ENCODE data around the gene GHR. TPM values are rescaled to one million over a fixed set of nuclear protein-coding genes. Genes with fewer than 3 reads are reported as not detected.

Gene GHR
- total RNA-seq, 1 donor from 2014 or later, result 2.3 TPM

GRCh38 chr5:42703238-42703637, 280.0 kb downstream of the GHR start:
- Histone ChIP-seq H4K20me1 (ENCODE audit: insufficient read depth, low read length) (no peaks in the 10 kb centered on the region), H3K4me3 (ENCODE audit: insufficient read depth, low read depth, low read length) (no peak overlapping the region), H3K4me1 (ENCODE audit: insufficient read depth, low read length) (no peaks in the 10 kb centered on the region), H3K36me3 (ENCODE audit: insufficient read depth, low read length) (no peaks in the 10 kb centered on the region), H3K9me3 (ENCODE audit: insufficient read depth, low read depth, low read length) (peaks cover 2% of the 10 kb centered on the region), H2AFZ (ENCODE audit: low read depth, low read length) (no peak overlapping the region), H3K27me3 (ENCODE audit: insufficient read depth, low read length) (no peaks in the 10 kb centered on the region), H3K27ac (ENCODE audit: low read depth, low read length) (no peak overlapping the region), H3K9ac (ENCODE audit: low read length) (no peak overlapping the region), H3K79me2 (ENCODE audit: insufficient read depth, low read length) (no peaks in the 10 kb centered on the region), H3K4me2 (ENCODE audit: low read length) (no peak overlapping the region)
- FAIRE-seq (no peak), DNase-seq (ENCODE audit: low read depth) (no peak)
- Mint-ChIP-seq H3K4me1 (ENCODE audit: low read depth, unreplicated experiment) (no peaks in the 10 kb centered on the region), H3K9me3 (ENCODE audit: unreplicated experiment) (peaks cover 7% of the 10 kb centered on the region), H3K27ac (ENCODE audit: unreplicated experiment) (no peak overlapping the region), H3K36me3 (ENCODE audit: low read depth, unreplicated experiment) (no peaks in the 10 kb centered on the region), H3K27me3 (ENCODE audit: low read depth, unreplicated experiment) (no peaks in the 10 kb centered on the region), H3K4me3 (ENCODE audit: unreplicated experiment) (no peak overlapping the region)
- TF ChIP-seq EZH2 (IDR thresholded peaks at IDR 0.05; ENCODE audit: insufficient read depth, low read length), result no peak
- TF ChIP-seq CTCF (IDR thresholded peaks at IDR 0.05; ENCODE audit: insufficient read depth, low read depth, low read length), result no peak

- Histone ChIP-seq H3K9me3 (ENCODE audit: insufficient read depth, low read depth, low read length) (no peaks in the 10 kb centered on the region), H3K27me3 (ENCODE audit: insufficient read depth, low read length) (no peaks in the 10 kb centered on the region), H3K4me1 (ENCODE audit: insufficient read depth, low read length) (peaks cover 7% of the 10 kb centered on the region), H2AFZ (ENCODE audit: low read depth, low read length) (no peak overlapping the region), H3K36me3 (ENCODE audit: insufficient read depth, low read length) (no peaks in the 10 kb centered on the region), H3K4me3 (ENCODE audit: insufficient read depth, low read depth, low read length) (no peak overlapping the region), H3K9ac (ENCODE audit: low read length) (no peak overlapping the region), H3K4me2 (ENCODE audit: low read length) (no peak overlapping the region), H4K20me1 (ENCODE audit: insufficient read depth, low read length) (no peaks in the 10 kb centered on the region), H3K79me2 (ENCODE audit: insufficient read depth, low read length) (no peaks in the 10 kb centered on the region), H3K27ac (ENCODE audit: low read depth, low read length) (no peak overlapping the region)
- Mint-ChIP-seq H3K36me3 (ENCODE audit: low read depth, unreplicated experiment) (no peaks in the 10 kb centered on the region), H3K4me3 (ENCODE audit: unreplicated experiment) (no peak overlapping the region), H3K4me1 (ENCODE audit: low read depth, unreplicated experiment) (peaks cover 7% of the 10 kb centered on the region), H3K27me3 (ENCODE audit: low read depth, unreplicated experiment) (no peaks in the 10 kb centered on the region), H3K9me3 (ENCODE audit: unreplicated experiment) (no peaks in the 10 kb centered on the region), H3K27ac (ENCODE audit: unreplicated experiment) (no peak overlapping the region)
- no peak for FAIRE-seq
- no peak for TF ChIP-seq CTCF (IDR thresholded peaks at IDR 0.05; ENCODE audit: insufficient read depth, low read depth, low read length)
- TF ChIP-seq EZH2 (IDR thresholded peaks at IDR 0.05; ENCODE audit: insufficient read depth, low read length), result no peak
- peak; percentile 16 for DNase-seq (ENCODE audit: low read depth)
Observed at GRCh38 chr5:42715785-42716184, 292.5 kb downstream of the GHR start.

GRCh38 chr5:42718591-42718990, 295.4 kb downstream of the GHR start:
- DNase-seq (ENCODE audit: low read depth) (peak; percentile 56), FAIRE-seq (no peak)
- H3K4me1 Mint-ChIP-seq (ENCODE audit: low read depth, unreplicated experiment), result peaks cover 7% of the 10 kb centered on the region
- H3K27ac Mint-ChIP-seq (ENCODE audit: unreplicated experiment), result peak overlapping the region; percentile 35
- H3K36me3 Mint-ChIP-seq (ENCODE audit: low read depth, unreplicated experiment), result no peaks in the 10 kb centered on the region
- no peak overlapping the region for H3K4me3 Mint-ChIP-seq (ENCODE audit: unreplicated experiment)
- no peak for TF ChIP-seq EZH2 (IDR thresholded peaks at IDR 0.05; ENCODE audit: insufficient read depth, low read length)
- TF ChIP-seq CTCF (IDR thresholded peaks at IDR 0.05; ENCODE audit: insufficient read depth, low read depth, low read length), result no peak
- no peak overlapping the region for H2AFZ ChIP-seq (ENCODE audit: low read depth, low read length)
- H3K9me3 Mint-ChIP-seq (ENCODE audit: unreplicated experiment), result no peaks in the 10 kb centered on the region
- no peaks in the 10 kb centered on the region for H3K27me3 Mint-ChIP-seq (ENCODE audit: low read depth, unreplicated experiment)
- no peaks in the 10 kb centered on the region for H4K20me1 ChIP-seq (ENCODE audit: insufficient read depth, low read length)
- H3K4me2 ChIP-seq (ENCODE audit: low read length), result peak overlapping the region; percentile 38
- H3K27me3 ChIP-seq (ENCODE audit: insufficient read depth, low read length), result peaks cover 9% of the 10 kb centered on the region
- H3K9ac ChIP-seq (ENCODE audit: low read length), result no peak overlapping the region
- no peaks in the 10 kb centered on the region for H3K9me3 ChIP-seq (ENCODE audit: insufficient read depth, low read depth, low read length)
- no peak overlapping the region for H3K27ac ChIP-seq (ENCODE audit: low read depth, low read length)
- H3K4me1 ChIP-seq (ENCODE audit: insufficient read depth, low read length), result peaks cover 7% of the 10 kb centered on the region
- no peak overlapping the region for H3K4me3 ChIP-seq (ENCODE audit: insufficient read depth, low read depth, low read length)
- no peaks in the 10 kb centered on the region for H3K36me3 ChIP-seq (ENCODE audit: insufficient read depth, low read length)
- no peaks in the 10 kb centered on the region for H3K79me2 ChIP-seq (ENCODE audit: insufficient read depth, low read length)
